A673 (cell line): ENCODE results near the gene ABR. TPM values are rescaled to one million over a fixed set of nuclear protein-coding genes. Genes with fewer than 3 reads are reported as not detected.

ENCODE experiments used
- BruUV-seq: library from RNA; stranded (reverse); fragments of 400-500 nt; replicated peaks from 2 replicates; lab custom pipeline; 2021; lab: Mats Ljungman, UMichigan
- CTCF ChIA-PET: fragments of 300-600 bp; sonication (Branson Sonifier 250); formaldehyde crosslinking; loops from one replicate; lab custom pipeline; 2022; ENCODE audit warnings: antibody characterized with exemption; lab: Charles Lee
- POLR2A ChIA-PET: fragments of 300-600 bp; sonication (Branson Sonifier 250); formaldehyde crosslinking; loops from one replicate; lab custom pipeline; 2022; ENCODE audit warnings: antibody characterized with exemption; ENCODE audit not compliant: low non-redundant PET; lab: Charles Lee
- DNase-seq: peaks from one replicate; pipeline ENCODE4 v3.0.0-alpha.2; 2015; ENCODE audit warnings: low spot score
- H3K27ac ChIP-seq: fragments of 200-600 bp; sonication (generic); 2 replicates; pipeline ENCODE4 v1.5.1; 2016; ENCODE audit warnings: mixed run types, low read depth, mild to moderate bottlenecking, mixed read lengths, antibody characterized with exemption, low read length; ENCODE audit not compliant: poor library complexity, severe bottlenecking
- H3K27me3 ChIP-seq: fragments of 200-600 bp; sonication (generic); replicated peaks from 2 replicates; pipeline ENCODE4 v1.6.1; 2017; ENCODE audit warnings: mixed run types, low read depth, mild to moderate bottlenecking, mixed read lengths, antibody characterized with exemption, low read length; ENCODE audit not compliant: insufficient read depth, poor library complexity
- H3K36me3 ChIP-seq: fragments of 200-600 bp; sonication (generic); 2 replicates; pipeline ENCODE4 v1.6.1; 2016; ENCODE audit warnings: mixed run types, mild to moderate bottlenecking, mixed read lengths, antibody characterized with exemption, low read length; ENCODE audit not compliant: insufficient read depth, poor library complexity, severe bottlenecking
- H3K4me1 ChIP-seq: fragments of 200-600 bp; sonication (generic); 2 replicates; pipeline ENCODE4 v1.6.1; 2017; ENCODE audit warnings: mixed run types, mild to moderate bottlenecking, mixed read lengths, antibody characterized with exemption, low read length; ENCODE audit not compliant: insufficient read depth, poor library complexity, severe bottlenecking
- H3K4me3 ChIP-seq: fragments of 200-600 bp; sonication (generic); 2 replicates; pipeline ENCODE4 v1.5.1; 2016; ENCODE audit warnings: low read depth, mixed run types, mild to moderate bottlenecking, mixed read lengths, low read length; ENCODE audit not compliant: poor library complexity, severe bottlenecking
- H3K9me3 ChIP-seq: fragments of 200-600 bp; sonication (generic); 2 replicates; pipeline ENCODE4 v1.6.1; 2016; ENCODE audit warnings: mixed run types, low read depth, mild to moderate bottlenecking, mixed read lengths, antibody characterized with exemption, low read length; ENCODE audit not compliant: poor library complexity, severe bottlenecking
- EZH2 ChIP-seq: fragments of 200-600 bp; sonication (generic); IDR thresholded peaks from 2 replicates; pipeline ENCODE4 v1.6.1; 2017; ENCODE audit warnings: borderline replicate concordance, low read depth, mild to moderate bottlenecking, mixed read lengths, antibody characterized with exemption, low read length; ENCODE audit not compliant: poor library complexity, severe bottlenecking
- intact Hi-C: fragments of 100-400 bp; cut with micrococcal nuclease; formaldehyde crosslinking; loops from one replicate; pipeline ENCODE4 v1.10.0; 2022; ENCODE audit not compliant: unreplicated experiment
- total RNA-seq: library from RNA; stranded (reverse); gene quantifications from 2 replicates; pipeline ENCODE4 v1.2.3, GENCODE V29; 2021
- TF ChIP-seq, protein P1 (sequence below): fragments of 300-800, 200-600 bp; sonication (generic); conservative IDR thresholded peaks from 2 replicates; pipeline ENCODE4 v1.5.1; 2017; ENCODE audit warnings: low read depth, mild to moderate bottlenecking, antibody characterized with exemption, low read length, moderate library complexity, mixed read lengths

ABR gene
- total RNA-seq, 1 experiment from 2014 or later: 47.6 TPM

DNA sequence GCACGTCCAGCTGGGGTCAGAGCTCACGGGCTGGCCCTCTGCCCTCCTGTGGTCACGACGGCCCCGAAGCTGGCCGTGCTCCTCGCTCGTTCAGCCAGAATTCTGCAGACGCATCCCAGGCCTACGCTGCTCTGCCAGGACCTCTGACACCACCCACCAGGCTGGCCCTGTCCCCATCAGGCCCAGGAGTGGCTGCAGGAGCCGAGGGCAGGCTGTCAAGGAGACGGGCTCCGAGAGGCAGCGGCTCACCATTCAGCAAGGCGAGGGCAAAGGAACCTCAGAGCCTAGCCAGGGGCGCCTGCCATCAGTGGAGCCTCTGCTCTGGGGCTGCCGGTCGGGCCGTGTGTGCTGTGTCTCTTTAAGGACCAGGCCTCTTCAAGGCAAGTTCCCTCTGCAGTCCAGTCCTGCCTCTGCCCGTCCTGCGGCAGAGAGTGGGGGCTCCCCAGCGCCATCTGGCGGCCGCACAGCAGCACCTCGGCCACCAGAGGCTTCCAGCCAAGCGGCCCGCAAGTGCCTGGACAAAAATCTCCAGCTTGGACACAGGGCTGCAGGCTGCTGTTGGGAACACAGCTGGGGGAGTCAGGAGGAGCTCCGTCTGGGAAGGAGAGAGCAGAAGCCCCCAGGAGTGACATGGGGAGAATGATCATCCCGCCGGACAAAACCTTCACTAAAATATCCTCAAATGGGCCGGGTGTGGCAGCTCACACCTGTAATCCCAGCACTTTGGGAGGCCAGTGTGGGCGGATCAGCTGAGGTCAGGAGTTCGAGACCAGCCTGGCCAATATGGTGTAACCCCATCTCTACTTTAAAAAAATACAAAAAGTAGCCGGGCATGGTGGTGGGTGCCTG is 7.4 kb upstream of the ABR start:
- peak; percentile 87 for DNase-seq
- CTCF ChIA-PET: interaction anchor here (0.7 to 2.4 kb wide), 4 partner anchors 10 to 129 kb away, joined by 3 to 14 read pairs (median 4); no protein-coding TSS in a partner anchor
- Histone ChIP-seq H3K4me1 (no peaks in the 10 kb centered on the region), H3K27ac (no peak overlapping the region), H3K27me3 (peaks cover 3% of the 10 kb centered on the region), H3K4me3 (no peak overlapping the region), H3K36me3 (no peaks in the 10 kb centered on the region), H3K9me3 (no peaks in the 10 kb centered on the region)
- BruUV-seq: no TSS peak
- POLR2A ChIA-PET: no interaction called here
- intact Hi-C loops: loop anchor here (1.0 to 2.0 kb wide), 2 partner anchors 64 to 128 kb away; no protein-coding TSS in a partner anchor
- no peak for TF ChIP-seq EZH2
- TF ChIP-seq, protein P1, sequence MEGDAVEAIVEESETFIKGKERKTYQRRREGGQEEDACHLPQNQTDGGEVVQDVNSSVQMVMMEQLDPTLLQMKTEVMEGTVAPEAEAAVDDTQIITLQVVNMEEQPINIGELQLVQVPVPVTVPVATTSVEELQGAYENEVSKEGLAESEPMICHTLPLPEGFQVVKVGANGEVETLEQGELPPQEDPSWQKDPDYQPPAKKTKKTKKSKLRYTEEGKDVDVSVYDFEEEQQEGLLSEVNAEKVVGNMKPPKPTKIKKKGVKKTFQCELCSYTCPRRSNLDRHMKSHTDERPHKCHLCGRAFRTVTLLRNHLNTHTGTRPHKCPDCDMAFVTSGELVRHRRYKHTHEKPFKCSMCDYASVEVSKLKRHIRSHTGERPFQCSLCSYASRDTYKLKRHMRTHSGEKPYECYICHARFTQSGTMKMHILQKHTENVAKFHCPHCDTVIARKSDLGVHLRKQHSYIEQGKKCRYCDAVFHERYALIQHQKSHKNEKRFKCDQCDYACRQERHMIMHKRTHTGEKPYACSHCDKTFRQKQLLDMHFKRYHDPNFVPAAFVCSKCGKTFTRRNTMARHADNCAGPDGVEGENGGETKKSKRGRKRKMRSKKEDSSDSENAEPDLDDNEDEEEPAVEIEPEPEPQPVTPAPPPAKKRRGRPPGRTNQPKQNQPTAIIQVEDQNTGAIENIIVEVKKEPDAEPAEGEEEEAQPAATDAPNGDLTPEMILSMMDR: peak; percentile 98

DNA sequence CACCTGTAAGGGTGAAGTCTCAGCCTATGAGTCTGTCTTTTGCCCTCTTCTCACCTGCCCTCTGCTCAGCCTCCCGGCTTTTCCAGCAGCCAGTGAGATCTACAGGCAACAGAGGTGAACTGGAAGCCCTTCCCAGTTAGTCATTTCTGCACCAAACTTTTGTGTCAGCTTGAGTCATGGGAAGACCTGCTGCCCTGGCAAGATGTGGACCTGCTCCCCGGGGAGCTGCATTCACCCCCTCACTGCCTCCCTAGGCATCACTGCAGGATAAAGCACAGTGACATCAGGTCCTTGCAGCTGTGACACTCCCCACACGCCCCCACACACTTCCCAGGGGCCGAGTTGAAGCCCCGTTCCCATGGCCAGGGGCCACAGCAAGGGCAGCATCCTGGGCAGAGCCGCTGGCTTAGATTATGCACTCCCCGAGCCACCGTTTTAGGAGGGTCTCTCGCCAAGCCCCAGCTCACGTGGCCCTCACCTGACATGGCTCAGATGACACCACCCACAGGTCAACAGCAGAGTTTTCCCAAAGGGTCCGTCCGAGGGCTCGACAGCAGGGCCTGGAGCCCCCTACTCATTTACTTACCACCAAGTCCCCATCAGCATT is 6.5 kb upstream of the ABR start:
- H3K27ac ChIP-seq: no peak overlapping the region
- H3K27me3 ChIP-seq: peaks cover 3% of the 10 kb centered on the region
- no peaks in the 10 kb centered on the region for H3K36me3 ChIP-seq
- H3K4me1 ChIP-seq: no peaks in the 10 kb centered on the region
- no peaks in the 10 kb centered on the region for H3K9me3 ChIP-seq
- DNase-seq: no peak
- intact Hi-C loops: loop anchor here (2.0 kb wide), 1 partner anchor 128 kb away; no protein-coding TSS in a partner anchor
- TF ChIP-seq, protein P1: no peak
- no peak for TF ChIP-seq EZH2
- H3K4me3 ChIP-seq: no peak overlapping the region
- ChIA-PET CTCF (interaction anchor here (2.4 kb wide), 1 partner anchor 64 kb away, joined by 14 read pairs; no protein-coding TSS in a partner anchor), POLR2A (no interaction called here)
- no TSS peak for BruUV-seq

DNA sequence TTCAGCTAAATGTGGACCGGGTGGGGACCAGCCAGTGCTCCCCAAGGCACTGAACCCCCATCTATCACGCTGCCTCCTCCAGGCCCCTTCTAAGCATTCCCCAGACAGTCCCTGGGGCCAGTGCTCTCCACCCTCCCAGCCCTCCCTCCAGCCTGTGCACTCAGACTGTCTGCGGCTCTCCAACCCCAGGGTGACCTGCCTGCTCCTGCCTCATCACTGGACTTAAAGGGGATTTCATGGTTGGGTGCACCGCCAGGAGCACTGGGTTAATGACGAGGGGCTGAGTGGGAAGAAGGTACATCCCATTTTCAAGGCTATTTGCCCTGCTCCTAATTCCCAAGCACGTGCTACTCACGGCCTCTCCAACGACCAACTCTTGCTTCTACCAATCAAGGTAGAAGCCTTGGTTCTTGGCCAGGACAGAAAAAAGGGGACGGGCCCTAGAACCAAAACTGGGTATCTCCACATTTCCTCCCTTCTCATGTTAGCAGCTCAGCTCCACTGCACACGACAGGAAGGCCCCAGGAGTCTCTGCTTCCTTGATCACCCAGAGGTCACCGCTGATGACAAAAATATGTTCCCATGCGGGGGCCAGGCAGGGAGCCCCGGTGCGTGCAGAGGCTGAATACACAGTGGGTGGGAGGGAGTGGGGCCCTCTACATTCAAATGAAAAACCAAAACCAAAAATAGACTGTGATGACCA is 3.5 kb upstream of the ABR start:
- H3K4me3 ChIP-seq: no peak overlapping the region
- no peak overlapping the region for H3K27ac ChIP-seq
- CTCF ChIA-PET: no interaction called here
- no peaks in the 10 kb centered on the region for H3K36me3 ChIP-seq
- peaks cover 11% of the 10 kb centered on the region for H3K4me1 ChIP-seq
- intact Hi-C loops: no loop called here
- TF ChIP-seq EZH2: no peak
- TF ChIP-seq, protein P1: no peak
- H3K9me3 ChIP-seq: no peaks in the 10 kb centered on the region
- H3K27me3 ChIP-seq: no peaks in the 10 kb centered on the region
- no TSS peak for BruUV-seq
- POLR2A ChIA-PET: no interaction called here
- no peak for DNase-seq
